Measurements from ENCODE around the gene CCNJL.

CCNJL gene

GRCh38 chr5:160242145-160242544, 70.2 kb downstream of the CCNJL start:
- Mint-ChIP-seq H3K27ac (no peak overlapping the region), H3K4me1 (no peaks in the 10 kb centered on the region), H3K9me3 (no peaks in the 10 kb centered on the region), H3K4me3 (no peak overlapping the region), H3K27me3 (no peaks in the 10 kb centered on the region)
- ATAC-seq (no peak), DNase-seq (no peak)

GRCh38 chr5:160240350-160240749, 72.0 kb downstream of the CCNJL start:
- Mint-ChIP-seq H3K4me3 (no peak overlapping the region), H3K27me3 (no peaks in the 10 kb centered on the region), H3K4me1 (no peaks in the 10 kb centered on the region), H3K27ac (no peak overlapping the region), H3K9me3 (no peaks in the 10 kb centered on the region)
- DNase-seq (no peak), ATAC-seq (no peak)

GRCh38 chr5:160237571-160238093, 74.7 kb downstream of the CCNJL start:
- ATAC-seq = peak; percentile 24
- H3K27me3 Mint-ChIP-seq = no peaks in the 10 kb centered on the region
- H3K9me3 Mint-ChIP-seq = no peaks in the 10 kb centered on the region
- H3K27ac Mint-ChIP-seq = peak overlapping the region in 1 of 2 donors; percentile 35
- no peak for DNase-seq
- no peak overlapping the region for H3K4me3 Mint-ChIP-seq
- no peaks in the 10 kb centered on the region for H3K4me1 Mint-ChIP-seq

GRCh38 chr5:160235731-160236130, 76.6 kb downstream of the CCNJL start:
- no peak for ATAC-seq
- no peaks in the 10 kb centered on the region for H3K4me1 Mint-ChIP-seq
- H3K27me3 Mint-ChIP-seq = no peaks in the 10 kb centered on the region
- no peak overlapping the region for H3K27ac Mint-ChIP-seq
- no peak overlapping the region for H3K4me3 Mint-ChIP-seq
- H3K9me3 Mint-ChIP-seq = no peaks in the 10 kb centered on the region
- DNase-seq = no peak

GRCh38 chr5:160233215-160233614, 79.1 kb downstream of the CCNJL start:
- no peaks in the 10 kb centered on the region for H3K27me3 Mint-ChIP-seq
- H3K27ac Mint-ChIP-seq = no peak overlapping the region
- DNase-seq (no peak), ATAC-seq (no peak)
- no peaks in the 10 kb centered on the region for H3K4me1 Mint-ChIP-seq
- no peak overlapping the region for H3K4me3 Mint-ChIP-seq
- H3K9me3 Mint-ChIP-seq = no peaks in the 10 kb centered on the region

- no peak overlapping the region for H3K27ac Mint-ChIP-seq
- DNase-seq = no peak
- ATAC-seq = no peak
These were observed 80.5 kb downstream of the CCNJL start for GRCh38 chr5:160231783-160232342.

GRCh38 chr5:160230686-160231527, 81.5 kb downstream of the CCNJL start:
- no peaks in the 10 kb centered on the region for H3K27me3 Mint-ChIP-seq
- DNase-seq (no peak), ATAC-seq (peak; percentile 78)
- H3K4me3 Mint-ChIP-seq = no peak overlapping the region
- no peaks in the 10 kb centered on the region for H3K4me1 Mint-ChIP-seq
- H3K9me3 Mint-ChIP-seq = no peaks in the 10 kb centered on the region
- no peak overlapping the region for H3K27ac Mint-ChIP-seq

More at GRCh38 chr5:160231783-160232342, 80.5 kb downstream of the CCNJL start:
- Mint-ChIP-seq H3K9me3 (no peaks in the 10 kb centered on the region), H3K4me1 (no peaks in the 10 kb centered on the region), H3K4me3 (no peak overlapping the region), H3K27me3 (no peaks in the 10 kb centered on the region)

GRCh38 chr5:160229190-160229742, 83.1 kb downstream of the CCNJL start, which contains the start of gene FABP6:
Gene FABP6, plus strand, starts transcription at chr5:160229506. Its CDS starts 52 bp downstream, at chr5:160229558.
- Mint-ChIP-seq H3K27me3 (no peaks in the 10 kb centered on the region), H3K9me3 (no peaks in the 10 kb centered on the region), H3K4me1 (no peaks in the 10 kb centered on the region), H3K27ac (no peak within 1 kb of the TSS), H3K4me3 (no peak within 1 kb of the TSS)
- ATAC-seq (no peak), DNase-seq (no peak)

- H3K4me3 Mint-ChIP-seq = no peak overlapping the region
- peak overlapping the region in 1 of 2 donors; percentile 65 for H3K27ac Mint-ChIP-seq
- no peaks in the 10 kb centered on the region for H3K9me3 Mint-ChIP-seq
- ATAC-seq (no peak), DNase-seq (no peak)
- no peaks in the 10 kb centered on the region for H3K27me3 Mint-ChIP-seq
- H3K4me1 Mint-ChIP-seq = no peaks in the 10 kb centered on the region
These were observed 85.4 kb downstream of the CCNJL start for GRCh38 chr5:160227012-160227411.

- Mint-ChIP-seq H3K27me3 (peaks cover under 1% of the 10 kb centered on the region), H3K4me3 (no peak overlapping the region), H3K4me1 (no peaks in the 10 kb centered on the region), H3K9me3 (no peaks in the 10 kb centered on the region), H3K27ac (no peak overlapping the region)
- DNase-seq (no peak), ATAC-seq (no peak)
These were observed 91.3 kb downstream of the CCNJL start for GRCh38 chr5:160221082-160221481.

GRCh38 chr5:160219356-160219755, 93.0 kb downstream of the CCNJL start:
- DNase-seq = no peak
- Mint-ChIP-seq H3K4me3 (no peak overlapping the region), H3K9me3 (no peaks in the 10 kb centered on the region), H3K4me1 (no peaks in the 10 kb centered on the region), H3K27ac (no peak overlapping the region), H3K27me3 (peaks cover 9% of the 10 kb centered on the region)
- no peak for ATAC-seq

- no peaks in the 10 kb centered on the region for H3K9me3 Mint-ChIP-seq
- no peak for ATAC-seq
- H3K4me3 Mint-ChIP-seq = no peak overlapping the region
- no peaks in the 10 kb centered on the region for H3K4me1 Mint-ChIP-seq
- peaks cover 9% of the 10 kb centered on the region for H3K27me3 Mint-ChIP-seq
- DNase-seq = no peak
- no peak overlapping the region for H3K27ac Mint-ChIP-seq
These were observed 98.8 kb downstream of the CCNJL start for GRCh38 chr5:160213537-160213936.

GRCh38 chr5:160211352-160211751, 101.0 kb downstream of the CCNJL start:
- peaks cover 9% of the 10 kb centered on the region for H3K27me3 Mint-ChIP-seq
- no peaks in the 10 kb centered on the region for H3K9me3 Mint-ChIP-seq
- no peak for ATAC-seq
- H3K4me3 Mint-ChIP-seq = no peak overlapping the region
- H3K27ac Mint-ChIP-seq = peak overlapping the region in 1 of 2 donors; percentile 56
- no peaks in the 10 kb centered on the region for H3K4me1 Mint-ChIP-seq
- DNase-seq = no peak

GRCh38 chr5:160210606-160211005, 101.8 kb downstream of the CCNJL start:
- Mint-ChIP-seq H3K4me3 (no peak overlapping the region), H3K27me3 (peaks cover 4% of the 10 kb centered on the region), H3K9me3 (no peaks in the 10 kb centered on the region), H3K4me1 (no peaks in the 10 kb centered on the region), H3K27ac (no peak overlapping the region)
- DNase-seq (no peak), ATAC-seq (no peak)

GRCh38 chr5:160209917-160210316, 102.4 kb downstream of the CCNJL start:
- no peak overlapping the region for H3K27ac Mint-ChIP-seq
- no peaks in the 10 kb centered on the region for H3K9me3 Mint-ChIP-seq
- no peaks in the 10 kb centered on the region for H3K27me3 Mint-ChIP-seq
- ATAC-seq = no peak
- no peaks in the 10 kb centered on the region for H3K4me1 Mint-ChIP-seq
- no peak for DNase-seq
- no peak overlapping the region for H3K4me3 Mint-ChIP-seq

- Mint-ChIP-seq H3K9me3 (no peaks in the 10 kb centered on the region), H3K4me3 (no peak overlapping the region), H3K27me3 (peaks cover 3% of the 10 kb centered on the region), H3K27ac (no peak overlapping the region), H3K4me1 (no peaks in the 10 kb centered on the region)
- ATAC-seq (no peak), DNase-seq (no peak)
These were observed 105.3 kb downstream of the CCNJL start for GRCh38 chr5:160207061-160207460.

Data from stimulated activated naive CD8-positive, alpha-beta T cell treated with anti-CD3 and anti-CD28 coated beads, Interleukin-15, amount 100 ng/mL, for 72 hours (primary cell).